Mucosa of descending colon (tissue), 3 donors: Measurements from ENCODE around the gene MAMLD1. TPM values are rescaled to one million over a fixed set of nuclear protein-coding genes. Genes with fewer than 3 reads are reported as not detected.

Experiments
- ATAC-seq: fragments of 200-7000 bp; cut with Tn5 transposase; one replicate; pipeline ENCODE4 v1.9.1; 2020; ENCODE audit warnings: mild to moderate bottlenecking, moderate library complexity
- DNase-seq, 3 donors: peaks; one replicate each; pipeline ENCODE4 v3.0.0-alpha.2; 2020
- H3K36me3 ChIP-seq: fragments of 200-600 bp; one replicate; pipeline ENCODE4 v1.8.0; 2021; ENCODE audit warnings: low read depth, mild to moderate bottlenecking
- H3K4me1 ChIP-seq: fragments of 200-600 bp; one replicate; pipeline ENCODE4 v1.8.0; 2021; ENCODE audit warnings: low read depth, mild to moderate bottlenecking
- H3K4me3 ChIP-seq: fragments of 200-600 bp; one replicate; pipeline ENCODE4 v1.8.0; 2021; ENCODE audit warnings: mild to moderate bottlenecking
- H3K9me3 ChIP-seq: fragments of 200-600 bp; one replicate; pipeline ENCODE4 v1.8.0; 2021; ENCODE audit warnings: mild to moderate bottlenecking
- CTCF ChIP-seq: fragments of 200-600 bp; IDR thresholded peaks from one replicate; pipeline ENCODE4 v1.8.0; 2022; ENCODE audit warnings: antibody characterized with exemption, mild to moderate bottlenecking
- intact Hi-C, 2 donors: fragments of 100-400 bp; cut with DNase I in 1 of 2; cut with micrococcal nuclease in 1 of 2; formaldehyde crosslinking; loops; one replicate each; pipeline versions ENCODE4 v1.11.0 to v1.11.1; 2022; cut with DNase I, micrococcal nuclease
- total RNA-seq, 3 donors: library from RNA; stranded (reverse); fragmentation: NEBNext Ultra II Directional in 2 of 3; extraction: Animal tissue kit (Norgen Biotek cat#: 25700) in 2 of 3; gene quantifications; one replicate each; pipeline versions ENCODE4 v1.2.1 to v1.2.4, GENCODE V29; 2021 to 2023
- donor health status: DM: no; HTN: no; CAD: no; lungs with moderate emphysema.
- donor health status: DM: no; HTN: no; CAD: no.
- donor health status: DM: no; HTN: yes; CAD: no.

Gene MAMLD1
- total RNA-seq, 3 donors from 2014 or later, result 0.69 to 4.5 (median 1.0) TPM

DNA sequence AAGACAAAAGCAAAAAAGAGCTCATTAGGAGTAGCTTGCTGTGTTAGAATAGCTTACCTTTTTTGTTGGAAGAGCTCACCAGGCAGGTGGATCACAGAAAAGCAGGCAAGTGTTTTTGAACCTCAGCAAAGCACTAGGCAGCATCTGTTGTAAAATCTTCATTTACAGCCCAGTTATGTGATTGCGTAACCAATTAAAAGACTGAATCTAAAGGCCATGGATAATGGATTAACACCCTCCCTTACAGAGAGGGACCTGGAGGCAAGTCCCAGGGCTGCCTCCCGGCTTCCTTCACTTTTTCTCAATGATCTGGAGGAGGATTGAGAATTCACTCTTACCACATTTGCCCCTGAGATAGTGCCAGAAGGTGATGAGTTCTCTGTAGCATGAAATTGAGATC, 51.1 kb downstream of the MAMLD1 start:
- intact Hi-C loops, result no loop called here
- DNase-seq (no peak), ATAC-seq (no peak)
- Histone ChIP-seq H3K4me3 (no peak overlapping the region), H3K36me3 (no peaks in the 10 kb centered on the region), H3K9me3 (no peaks in the 10 kb centered on the region), H3K4me1 (no peaks in the 10 kb centered on the region)
- no peak for TF ChIP-seq CTCF

DNA sequence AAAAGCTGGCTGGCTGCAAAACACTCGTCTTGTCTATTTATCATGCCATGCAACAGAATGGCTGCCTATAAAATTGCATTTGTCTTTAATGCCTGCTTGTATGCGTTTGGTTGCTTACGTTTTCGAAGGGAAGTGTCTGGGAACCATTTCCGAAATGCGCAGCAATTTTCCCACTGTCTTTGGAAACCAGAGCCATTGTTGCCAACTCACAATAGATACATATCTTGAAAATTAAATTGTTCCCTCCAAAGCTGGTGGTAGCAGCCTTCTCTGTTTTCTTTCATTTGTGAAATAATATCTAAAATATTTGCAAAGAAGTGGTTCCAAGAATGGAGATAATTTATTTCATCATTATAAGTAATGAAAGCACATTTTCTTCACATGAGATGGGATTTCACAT, 53.4 kb downstream of the MAMLD1 start:
- no peak for ATAC-seq
- H3K4me1 ChIP-seq, result no peaks in the 10 kb centered on the region
- TF ChIP-seq CTCF, result no peak
- DNase-seq, result no peak
- H3K4me3 ChIP-seq, result no peak overlapping the region
- intact Hi-C loops, result no loop called here
- H3K9me3 ChIP-seq, result no peaks in the 10 kb centered on the region
- H3K36me3 ChIP-seq, result no peaks in the 10 kb centered on the region

DNA sequence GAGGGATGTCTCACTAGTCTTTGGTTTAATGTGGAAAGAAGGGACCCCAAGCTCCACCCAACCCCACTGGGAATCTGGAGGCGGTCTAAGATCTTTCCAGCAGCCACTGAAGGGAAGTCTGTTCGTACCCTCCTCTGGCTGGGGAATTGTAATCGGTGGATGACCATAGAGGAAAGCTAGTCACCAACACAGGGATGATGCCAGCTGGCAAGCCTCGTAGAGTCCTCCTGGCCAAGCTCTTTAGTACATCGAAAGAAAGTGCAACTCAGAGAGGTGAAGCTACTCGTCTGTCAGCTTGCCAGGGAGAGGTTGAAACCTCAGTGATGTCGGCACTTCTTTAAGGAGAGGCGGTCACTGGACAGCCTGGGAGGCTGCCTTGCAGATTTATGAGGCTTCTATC, 58.7 kb downstream of the MAMLD1 start:
- DNase-seq, result no peak
- no peak for TF ChIP-seq CTCF
- Histone ChIP-seq H3K36me3 (no peaks in the 10 kb centered on the region), H3K4me1 (no peaks in the 10 kb centered on the region), H3K9me3 (no peaks in the 10 kb centered on the region), H3K4me3 (no peak overlapping the region)
- no peak for ATAC-seq
- intact Hi-C loops, result no loop called here

DNA sequence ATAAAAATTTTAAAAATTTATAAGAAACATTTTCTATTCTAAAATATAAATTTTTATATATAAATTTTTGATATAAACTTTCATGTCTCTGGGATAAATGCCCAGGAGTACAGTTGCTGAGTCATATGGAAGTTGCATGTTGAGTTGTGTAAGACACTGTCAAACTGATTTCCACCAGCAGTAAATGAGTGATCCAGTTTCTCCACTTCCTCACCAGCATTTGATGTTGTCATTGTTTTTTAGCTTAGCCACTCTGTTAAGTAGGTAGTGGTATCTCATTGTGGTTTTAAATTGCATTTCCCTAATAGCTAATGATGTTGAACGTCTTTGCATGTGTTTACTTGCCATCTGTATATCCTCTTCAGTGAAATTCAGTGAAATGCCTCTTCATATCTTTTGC, 66.5 kb downstream of the MAMLD1 start:
- no peak for ATAC-seq
- Histone ChIP-seq H3K4me3 (no peak overlapping the region), H3K4me1 (no peaks in the 10 kb centered on the region), H3K36me3 (no peaks in the 10 kb centered on the region), H3K9me3 (no peaks in the 10 kb centered on the region)
- TF ChIP-seq CTCF, result no peak
- DNase-seq, result no peak
- intact Hi-C loops, result no loop called here

GRCh38 chrX:150436195-150436594, 73.1 kb downstream of the MAMLD1 start:
- H3K4me3 ChIP-seq, result no peak overlapping the region
- ATAC-seq (no peak), DNase-seq (no peak)
- H3K36me3 ChIP-seq, result no peaks in the 10 kb centered on the region
- TF ChIP-seq CTCF, result no peak
- intact Hi-C loops, result no loop called here
- no peaks in the 10 kb centered on the region for H3K9me3 ChIP-seq
- H3K4me1 ChIP-seq, result no peaks in the 10 kb centered on the region

- H3K4me1 ChIP-seq, result no peaks in the 10 kb centered on the region
- no peak for TF ChIP-seq CTCF
- ATAC-seq, result no peak
- no peaks in the 10 kb centered on the region for H3K9me3 ChIP-seq
- DNase-seq, result no peak
- intact Hi-C loops, result no loop called here
- H3K4me3 ChIP-seq, result no peak overlapping the region
- no peaks in the 10 kb centered on the region for H3K36me3 ChIP-seq
Measured at GRCh38 chrX:150438165-150438564, 75.0 kb downstream of the MAMLD1 start.
